Measurements from ENCODE around the gene UTY. TPM values are rescaled to one million over a fixed set of nuclear protein-coding genes. Genes with fewer than 3 reads are reported as not detected.

Gene UTY
- total and polyA plus RNA-seq, 2 experiments from 2014 or later = 15.7 to 36.3 TPM

DNA sequence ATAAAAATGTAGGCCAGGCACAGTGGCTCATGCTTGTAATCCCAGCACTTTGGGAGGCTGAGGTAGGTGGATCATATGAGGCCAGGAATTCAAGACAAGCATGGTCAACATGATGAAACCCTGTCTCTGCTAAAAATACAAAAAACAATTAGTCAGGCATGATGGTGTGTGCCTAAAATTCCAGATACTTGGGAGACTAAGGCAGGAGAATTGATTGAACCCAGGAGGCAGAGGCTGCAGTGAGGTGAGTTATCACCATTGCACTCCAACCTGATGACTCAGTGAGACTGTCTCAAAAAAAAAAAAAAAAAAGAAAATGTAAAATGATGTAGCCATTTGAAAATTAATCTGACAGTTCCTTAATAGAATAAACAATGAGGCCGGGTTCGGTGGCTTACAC, 171.9 kb downstream of the UTY start:
- H4K20me1 ChIP-seq (replicated peaks; ENCODE audit: insufficient read depth) = no peaks in the 10 kb centered on the region
- DNase-seq (ENCODE audit: low spot score) (no peak), ATAC-seq (no peak)
- Mint-ChIP-seq H3K9me3 (no peaks in the 10 kb centered on the region), H3K4me3 (no peak overlapping the region), H3K27me3 (ENCODE audit: insufficient read depth, low read depth, poor library complexity) (peaks cover 2% of the 10 kb centered on the region), H3K4me1 (peaks cover 5% of the 10 kb centered on the region), H3K27ac (no peak overlapping the region), H3K36me3 (ENCODE audit: low read depth) (peaks cover 21% of the 10 kb centered on the region; the same call in 2 of the 3 replicates)
- H3K4me3 ChIP-seq = no peak overlapping the region
- H3K27me3 ChIP-seq (ENCODE audit: insufficient read depth) = no peaks in the 10 kb centered on the region
- H3K4me2 ChIP-seq = no peak overlapping the region
- TF ChIP-seq EZH2phosphoT487 (IDR thresholded peaks at IDR 0.05; ENCODE audit: unreplicated experiment) (no peak), ZNF114 (CRISPR knock-in tag; IDR thresholded peaks at IDR 0.05) (no peak), POLR2AphosphoS5 (IDR thresholded peaks at IDR 0.05; ENCODE audit: low read depth) (no peak), ZNF331 (CRISPR knock-in tag; IDR thresholded peaks at IDR 0.05; ENCODE audit: low read depth) (no peak), NANOG (IDR thresholded peaks at IDR 0.05; ENCODE audit: borderline replicate concordance) (no peak), STAT1 (IDR thresholded peaks at IDR 0.05; ENCODE audit: unreplicated experiment) (no peak), JUNB (IDR thresholded peaks at IDR 0.05; ENCODE audit: unreplicated experiment) (no peak), EZH2 (IDR thresholded peaks at IDR 0.05; ENCODE audit: low read depth, unreplicated experiment) (no peak), CREB1 (CRISPR knock-in tag; IDR thresholded peaks at IDR 0.05; ENCODE audit: low read depth) (no peak)
- TF ChIP-seq, protein P1, sequence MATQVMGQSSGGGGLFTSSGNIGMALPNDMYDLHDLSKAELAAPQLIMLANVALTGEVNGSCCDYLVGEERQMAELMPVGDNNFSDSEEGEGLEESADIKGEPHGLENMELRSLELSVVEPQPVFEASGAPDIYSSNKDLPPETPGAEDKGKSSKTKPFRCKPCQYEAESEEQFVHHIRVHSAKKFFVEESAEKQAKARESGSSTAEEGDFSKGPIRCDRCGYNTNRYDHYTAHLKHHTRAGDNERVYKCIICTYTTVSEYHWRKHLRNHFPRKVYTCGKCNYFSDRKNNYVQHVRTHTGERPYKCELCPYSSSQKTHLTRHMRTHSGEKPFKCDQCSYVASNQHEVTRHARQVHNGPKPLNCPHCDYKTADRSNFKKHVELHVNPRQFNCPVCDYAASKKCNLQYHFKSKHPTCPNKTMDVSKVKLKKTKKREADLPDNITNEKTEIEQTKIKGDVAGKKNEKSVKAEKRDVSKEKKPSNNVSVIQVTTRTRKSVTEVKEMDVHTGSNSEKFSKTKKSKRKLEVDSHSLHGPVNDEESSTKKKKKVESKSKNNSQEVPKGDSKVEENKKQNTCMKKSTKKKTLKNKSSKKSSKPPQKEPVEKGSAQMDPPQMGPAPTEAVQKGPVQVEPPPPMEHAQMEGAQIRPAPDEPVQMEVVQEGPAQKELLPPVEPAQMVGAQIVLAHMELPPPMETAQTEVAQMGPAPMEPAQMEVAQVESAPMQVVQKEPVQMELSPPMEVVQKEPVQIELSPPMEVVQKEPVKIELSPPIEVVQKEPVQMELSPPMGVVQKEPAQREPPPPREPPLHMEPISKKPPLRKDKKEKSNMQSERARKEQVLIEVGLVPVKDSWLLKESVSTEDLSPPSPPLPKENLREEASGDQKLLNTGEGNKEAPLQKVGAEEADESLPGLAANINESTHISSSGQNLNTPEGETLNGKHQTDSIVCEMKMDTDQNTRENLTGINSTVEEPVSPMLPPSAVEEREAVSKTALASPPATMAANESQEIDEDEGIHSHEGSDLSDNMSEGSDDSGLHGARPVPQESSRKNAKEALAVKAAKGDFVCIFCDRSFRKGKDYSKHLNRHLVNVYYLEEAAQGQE (IDR thresholded peaks at IDR 0.05; ENCODE audit: unreplicated experiment) = no peak
- TF ChIP-seq, protein P2, sequence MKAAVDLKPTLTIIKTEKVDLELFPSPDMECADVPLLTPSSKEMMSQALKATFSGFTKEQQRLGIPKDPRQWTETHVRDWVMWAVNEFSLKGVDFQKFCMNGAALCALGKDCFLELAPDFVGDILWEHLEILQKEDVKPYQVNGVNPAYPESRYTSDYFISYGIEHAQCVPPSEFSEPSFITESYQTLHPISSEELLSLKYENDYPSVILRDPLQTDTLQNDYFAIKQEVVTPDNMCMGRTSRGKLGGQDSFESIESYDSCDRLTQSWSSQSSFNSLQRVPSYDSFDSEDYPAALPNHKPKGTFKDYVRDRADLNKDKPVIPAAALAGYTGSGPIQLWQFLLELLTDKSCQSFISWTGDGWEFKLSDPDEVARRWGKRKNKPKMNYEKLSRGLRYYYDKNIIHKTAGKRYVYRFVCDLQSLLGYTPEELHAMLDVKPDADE (IDR thresholded peaks at IDR 0.05) = no peak
- TF ChIP-seq, protein P3, sequence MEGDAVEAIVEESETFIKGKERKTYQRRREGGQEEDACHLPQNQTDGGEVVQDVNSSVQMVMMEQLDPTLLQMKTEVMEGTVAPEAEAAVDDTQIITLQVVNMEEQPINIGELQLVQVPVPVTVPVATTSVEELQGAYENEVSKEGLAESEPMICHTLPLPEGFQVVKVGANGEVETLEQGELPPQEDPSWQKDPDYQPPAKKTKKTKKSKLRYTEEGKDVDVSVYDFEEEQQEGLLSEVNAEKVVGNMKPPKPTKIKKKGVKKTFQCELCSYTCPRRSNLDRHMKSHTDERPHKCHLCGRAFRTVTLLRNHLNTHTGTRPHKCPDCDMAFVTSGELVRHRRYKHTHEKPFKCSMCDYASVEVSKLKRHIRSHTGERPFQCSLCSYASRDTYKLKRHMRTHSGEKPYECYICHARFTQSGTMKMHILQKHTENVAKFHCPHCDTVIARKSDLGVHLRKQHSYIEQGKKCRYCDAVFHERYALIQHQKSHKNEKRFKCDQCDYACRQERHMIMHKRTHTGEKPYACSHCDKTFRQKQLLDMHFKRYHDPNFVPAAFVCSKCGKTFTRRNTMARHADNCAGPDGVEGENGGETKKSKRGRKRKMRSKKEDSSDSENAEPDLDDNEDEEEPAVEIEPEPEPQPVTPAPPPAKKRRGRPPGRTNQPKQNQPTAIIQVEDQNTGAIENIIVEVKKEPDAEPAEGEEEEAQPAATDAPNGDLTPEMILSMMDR (conservative IDR thresholded peaks at IDR 0.05; ENCODE audit: low read depth in 2 of 2) = no peak
- TF ChIP-seq, protein P4, sequence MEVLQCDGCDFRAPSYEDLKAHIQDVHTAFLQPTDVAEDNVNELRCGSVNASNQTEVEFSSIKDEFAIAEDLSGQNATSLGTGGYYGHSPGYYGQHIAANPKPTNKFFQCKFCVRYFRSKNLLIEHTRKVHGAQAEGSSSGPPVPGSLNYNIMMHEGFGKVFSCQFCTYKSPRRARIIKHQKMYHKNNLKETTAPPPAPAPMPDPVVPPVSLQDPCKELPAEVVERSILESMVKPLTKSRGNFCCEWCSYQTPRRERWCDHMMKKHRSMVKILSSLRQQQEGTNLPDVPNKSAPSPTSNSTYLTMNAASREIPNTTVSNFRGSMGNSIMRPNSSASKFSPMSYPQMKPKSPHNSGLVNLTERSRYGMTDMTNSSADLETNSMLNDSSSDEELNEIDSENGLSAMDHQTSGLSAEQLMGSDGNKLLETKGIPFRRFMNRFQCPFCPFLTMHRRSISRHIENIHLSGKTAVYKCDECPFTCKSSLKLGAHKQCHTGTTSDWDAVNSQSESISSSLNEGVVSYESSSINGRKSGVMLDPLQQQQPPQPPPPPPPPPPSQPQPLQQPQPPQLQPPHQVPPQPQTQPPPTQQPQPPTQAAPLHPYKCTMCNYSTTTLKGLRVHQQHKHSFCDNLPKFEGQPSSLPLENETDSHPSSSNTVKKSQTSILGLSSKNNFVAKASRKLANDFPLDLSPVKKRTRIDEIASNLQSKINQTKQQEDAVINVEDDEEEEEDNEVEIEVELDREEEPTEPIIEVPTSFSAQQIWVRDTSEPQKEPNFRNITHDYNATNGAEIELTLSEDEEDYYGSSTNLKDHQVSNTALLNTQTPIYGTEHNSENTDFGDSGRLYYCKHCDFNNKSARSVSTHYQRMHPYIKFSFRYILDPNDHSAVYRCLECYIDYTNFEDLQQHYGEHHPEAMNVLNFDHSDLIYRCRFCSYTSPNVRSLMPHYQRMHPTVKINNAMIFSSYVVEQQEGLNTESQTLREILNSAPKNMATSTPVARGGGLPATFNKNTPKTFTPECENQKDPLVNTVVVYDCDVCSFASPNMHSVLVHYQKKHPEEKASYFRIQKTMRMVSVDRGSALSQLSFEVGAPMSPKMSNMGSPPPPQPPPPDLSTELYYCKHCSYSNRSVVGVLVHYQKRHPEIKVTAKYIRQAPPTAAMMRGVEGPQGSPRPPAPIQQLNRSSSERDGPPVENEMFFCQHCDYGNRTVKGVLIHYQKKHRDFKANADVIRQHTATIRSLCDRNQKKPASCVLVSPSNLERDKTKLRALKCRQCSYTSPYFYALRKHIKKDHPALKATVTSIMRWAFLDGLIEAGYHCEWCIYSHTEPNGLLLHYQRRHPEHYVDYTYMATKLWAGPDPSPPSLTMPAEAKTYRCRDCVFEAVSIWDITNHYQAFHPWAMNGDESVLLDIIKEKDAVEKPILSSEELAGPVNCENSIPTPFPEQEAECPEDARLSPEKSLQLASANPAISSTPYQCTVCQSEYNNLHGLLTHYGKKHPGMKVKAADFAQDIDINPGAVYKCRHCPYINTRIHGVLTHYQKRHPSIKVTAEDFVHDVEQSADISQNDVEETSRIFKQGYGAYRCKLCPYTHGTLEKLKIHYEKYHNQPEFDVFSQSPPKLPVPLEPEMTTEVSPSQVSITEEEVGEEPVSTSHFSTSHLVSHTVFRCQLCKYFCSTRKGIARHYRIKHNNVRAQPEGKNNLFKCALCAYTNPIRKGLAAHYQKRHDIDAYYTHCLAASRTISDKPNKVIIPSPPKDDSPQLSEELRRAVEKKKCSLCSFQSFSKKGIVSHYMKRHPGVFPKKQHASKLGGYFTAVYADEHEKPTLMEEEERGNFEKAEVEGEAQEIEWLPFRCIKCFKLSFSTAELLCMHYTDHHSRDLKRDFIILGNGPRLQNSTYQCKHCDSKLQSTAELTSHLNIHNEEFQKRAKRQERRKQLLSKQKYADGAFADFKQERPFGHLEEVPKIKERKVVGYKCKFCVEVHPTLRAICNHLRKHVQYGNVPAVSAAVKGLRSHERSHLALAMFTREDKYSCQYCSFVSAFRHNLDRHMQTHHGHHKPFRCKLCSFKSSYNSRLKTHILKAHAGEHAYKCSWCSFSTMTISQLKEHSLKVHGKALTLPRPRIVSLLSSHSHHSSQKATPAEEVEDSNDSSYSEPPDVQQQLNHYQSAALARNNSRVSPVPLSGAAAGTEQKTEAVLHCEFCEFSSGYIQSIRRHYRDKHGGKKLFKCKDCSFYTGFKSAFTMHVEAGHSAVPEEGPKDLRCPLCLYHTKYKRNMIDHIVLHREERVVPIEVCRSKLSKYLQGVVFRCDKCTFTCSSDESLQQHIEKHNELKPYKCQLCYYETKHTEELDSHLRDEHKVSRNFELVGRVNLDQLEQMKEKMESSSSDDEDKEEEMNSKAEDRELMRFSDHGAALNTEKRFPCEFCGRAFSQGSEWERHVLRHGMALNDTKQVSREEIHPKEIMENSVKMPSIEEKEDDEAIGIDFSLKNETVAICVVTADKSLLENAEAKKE (CRISPR knock-in tag; IDR thresholded peaks at IDR 0.05) = no peak
- H3K36me3 ChIP-seq (ENCODE audit: insufficient read depth) = 0 out of 2 replicates have a peak, but pooled peaks cover 3% of the 10 kb centered on the region
- no peaks in the 10 kb centered on the region for H3K79me2 ChIP-seq (replicated peaks; ENCODE audit: insufficient read depth)
- H3K9me2 ChIP-seq (ENCODE audit: insufficient read depth) = no peaks in the 10 kb centered on the region
- H3K4me1 ChIP-seq (ENCODE audit: insufficient read depth) = 0 out of 2 replicates have a peak, but pooled peaks cover 4% of the 10 kb centered on the region
- no peak overlapping the region for H3K27ac ChIP-seq (ENCODE audit: low read depth)
- no peak overlapping the region for H2AFZ ChIP-seq
- H3F3A ChIP-seq (replicated peaks; ENCODE audit: low read depth) = no peaks in the 10 kb centered on the region

Measured in GM23338 (cell line).